Measurements from ENCODE around the gene CFAP70. TPM values are rescaled to one million over a fixed set of nuclear protein-coding genes. Genes with fewer than 3 reads are reported as not detected.
"Not testable (repeated sequence)": the region's sequence is repeated elsewhere in the genome, so short reads cannot be mapped to it uniquely, and the experiment has no call there.

The CFAP70 gene
- total and polyA plus RNA-seq, 2 of the 8 experiments (the other 6 are each of a cell fraction or from before 2014, with no cell fraction given): 0.21 to 0.30 TPM

DNA sequence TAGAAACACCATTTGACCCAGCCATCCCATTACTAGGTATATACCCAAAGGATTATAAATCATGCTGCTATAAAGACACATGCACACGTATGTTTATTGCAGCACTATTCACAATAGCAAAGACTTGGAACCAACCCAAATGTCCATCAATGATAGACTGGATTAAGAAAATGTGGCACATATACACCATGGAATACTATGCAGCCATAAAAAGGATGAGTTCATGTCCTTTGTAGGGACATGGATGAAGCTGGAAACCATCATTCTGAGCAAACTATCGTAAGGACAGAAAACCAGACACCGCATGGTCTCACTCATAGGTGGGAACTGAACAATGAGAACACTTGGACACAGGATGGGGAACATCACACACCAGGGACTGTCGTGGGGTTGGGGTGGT is 35.7 kb upstream of the CFAP70 start:
- H3K9me3 ChIP-seq (ENCODE audit: insufficient read depth in 2 of 2, low read depth in 1 of 2, low read length in 1 of 2); H3K23ac ChIP-seq (ENCODE audit: insufficient read length); H3K4me1 ChIP-seq (replicated peaks in 1 of 4; ENCODE audit: control insufficient read depth in 3 of 4, insufficient read depth in 4 of 4, low read length in 3 of 4); H3K4me3 ChIP-seq (ENCODE audit: extremely low read depth in 1 of 4, insufficient read depth in 2 of 4, low read depth in 3 of 4, low read length in 4 of 4); H2BK12ac ChIP-seq (ENCODE audit: low read depth, low read length); H3K4me2 ChIP-seq (ENCODE audit: insufficient read depth in 1 of 2, low read depth in 2 of 2, low read length in 2 of 2); H2BK120ac ChIP-seq (replicated peaks; ENCODE audit: low read depth, low read length); H3K79me1 ChIP-seq (ENCODE audit: low read depth, low read length); H3K27me3 ChIP-seq (replicated peaks in 1 of 4; ENCODE audit: control insufficient read depth in 3 of 4, extremely low read depth in 1 of 4, insufficient read depth in 3 of 4, low read length in 3 of 4); H3K14ac ChIP-seq (ENCODE audit: insufficient read length); H4K5ac ChIP-seq (ENCODE audit: insufficient read length, low read depth, low read length); FAIRE-seq; H3K27ac ChIP-seq (ENCODE audit: low read depth, low read length); H3K4ac ChIP-seq (replicated peaks; ENCODE audit: insufficient read length, low read depth, low read length); H3K9ac ChIP-seq (replicated peaks in 1 of 4; ENCODE audit: extremely low read depth in 1 of 4, low read depth in 3 of 4, low read length in 3 of 4); DNase-seq (ENCODE audit: low read depth in 1 of 2, low spot score in 2 of 2); CTCF ChIA-PET (ENCODE audit: partially characterized antibody); H2BK15ac ChIP-seq (ENCODE audit: low read length); H2AK5ac ChIP-seq (ENCODE audit: low read depth, low read length); H4K91ac ChIP-seq (replicated peaks; ENCODE audit: insufficient read length, low read length); H2AFZ ChIP-seq (ENCODE audit: low read length); H3K23me2 ChIP-seq (ENCODE audit: low read depth, low read length); H2BK20ac ChIP-seq (ENCODE audit: low read length); POLR2A ChIA-PET (ENCODE audit: partially characterized antibody); H4K8ac ChIP-seq (ENCODE audit: extremely low read depth, insufficient read depth, low read length); H3K18ac ChIP-seq (ENCODE audit: extremely low read depth, low read length); H2BK5ac ChIP-seq (ENCODE audit: low read depth, low read length); H3K56ac ChIP-seq (replicated peaks; ENCODE audit: insufficient read length, low read depth, low read length); H3K79me2 ChIP-seq (ENCODE audit: control insufficient read depth in 1 of 2, insufficient read depth in 2 of 2, low read length in 2 of 2); H4K20me1 ChIP-seq (replicated peaks in 1 of 2; ENCODE audit: control insufficient read depth in 1 of 2, insufficient read depth in 2 of 2, low read length in 2 of 2): not testable (repeated sequence)
- H3K36me3 ChIP-seq (ENCODE audit: control insufficient read depth in 2 of 4, insufficient read depth in 4 of 4, low read length in 3 of 4): peaks cover 7 to 27% (median 18%) of the 10 kb centered on the region in 4 experiments
- 86% methylated on average over 3 of the region's 4 CpGs; no CpG with 5 or more reads in 1 of the 2 experiments for WGBS, 2 experiments (ENCODE audit: extremely low coverage in 1 of 2, insufficient coverage in 1 of 2, insufficient read length in 1 of 2, insufficient replicate concordance in 2 of 2, low coverage in 1 of 2, low lambda C conversion rate in 2 of 2, missing lambda C conversion rate in 1 of 2)
